Measurements from ENCODE around the gene LOX. TPM values are rescaled to one million over a fixed set of nuclear protein-coding genes. Genes with fewer than 3 reads are reported as not detected.
A peak's percentile ranks its signal among the peaks of the same experiment; 100 is the strongest.

LOX gene
- total RNA-seq, 1 donor from 2014 or later, result 1,150 TPM

GRCh38 chr5:122121479-122122465, 43.7 kb upstream of the LOX start:
- Mint-ChIP-seq H3K9me3 (ENCODE audit: unreplicated experiment) (no peaks in the 10 kb centered on the region), H3K27me3 (ENCODE audit: low read depth, unreplicated experiment) (no peaks in the 10 kb centered on the region), H3K4me3 (ENCODE audit: unreplicated experiment) (no peak overlapping the region), H3K27ac (ENCODE audit: unreplicated experiment) (peak overlapping the region; percentile 1), H3K36me3 (ENCODE audit: low read depth, unreplicated experiment) (no peaks in the 10 kb centered on the region), H3K4me1 (ENCODE audit: low read depth, unreplicated experiment) (peaks cover 26% of the 10 kb centered on the region)
- no peaks in the 10 kb centered on the region for H3K79me2 ChIP-seq (ENCODE audit: insufficient read depth, low read length)
- H3K4me3 ChIP-seq (ENCODE audit: insufficient read depth, low read depth, low read length), result no peak overlapping the region
- H4K20me1 ChIP-seq (ENCODE audit: insufficient read depth, low read length), result no peaks in the 10 kb centered on the region
- peak overlapping the region; percentile 68 for H3K27ac ChIP-seq (ENCODE audit: low read depth, low read length)
- peaks cover 28% of the 10 kb centered on the region for H3K4me1 ChIP-seq (ENCODE audit: insufficient read depth, low read length)
- H3K36me3 ChIP-seq (ENCODE audit: insufficient read depth, low read length), result no peaks in the 10 kb centered on the region
- H3K4me2 ChIP-seq (ENCODE audit: low read length), result peak overlapping the region; percentile 62
- FAIRE-seq (no peak), DNase-seq (ENCODE audit: low read depth) (peak; percentile 84)
- no peaks in the 10 kb centered on the region for H3K27me3 ChIP-seq (ENCODE audit: insufficient read depth, low read length)
- H3K9ac ChIP-seq (ENCODE audit: low read length), result peak overlapping the region; percentile 57
- TF ChIP-seq EZH2 (IDR thresholded peaks at IDR 0.05; ENCODE audit: insufficient read depth, low read length), result no peak
- TF ChIP-seq CTCF (IDR thresholded peaks at IDR 0.05; ENCODE audit: insufficient read depth, low read depth, low read length), result no peak
- no peak overlapping the region for H2AFZ ChIP-seq (ENCODE audit: low read depth, low read length)
- no peaks in the 10 kb centered on the region for H3K9me3 ChIP-seq (ENCODE audit: insufficient read depth, low read depth, low read length)

GRCh38 chr5:122120957-122121356, 42.9 kb upstream of the LOX start:
- Histone ChIP-seq H3K4me3 (ENCODE audit: insufficient read depth, low read depth, low read length) (no peak overlapping the region), H3K4me2 (ENCODE audit: low read length) (no peak overlapping the region), H4K20me1 (ENCODE audit: insufficient read depth, low read length) (no peaks in the 10 kb centered on the region), H3K79me2 (ENCODE audit: insufficient read depth, low read length) (no peaks in the 10 kb centered on the region), H3K36me3 (ENCODE audit: insufficient read depth, low read length) (no peaks in the 10 kb centered on the region), H2AFZ (ENCODE audit: low read depth, low read length) (no peak overlapping the region), H3K9ac (ENCODE audit: low read length) (no peak overlapping the region), H3K27ac (ENCODE audit: low read depth, low read length) (no peak overlapping the region), H3K9me3 (ENCODE audit: insufficient read depth, low read depth, low read length) (no peaks in the 10 kb centered on the region), H3K27me3 (ENCODE audit: insufficient read depth, low read length) (no peaks in the 10 kb centered on the region), H3K4me1 (ENCODE audit: insufficient read depth, low read length) (peaks cover 20% of the 10 kb centered on the region)
- H3K27ac Mint-ChIP-seq (ENCODE audit: unreplicated experiment), result no peak overlapping the region
- H3K4me1 Mint-ChIP-seq (ENCODE audit: low read depth, unreplicated experiment), result peaks cover 21% of the 10 kb centered on the region
- H3K27me3 Mint-ChIP-seq (ENCODE audit: low read depth, unreplicated experiment), result no peaks in the 10 kb centered on the region
- TF ChIP-seq EZH2 (IDR thresholded peaks at IDR 0.05; ENCODE audit: insufficient read depth, low read length), result no peak
- no peak for TF ChIP-seq CTCF (IDR thresholded peaks at IDR 0.05; ENCODE audit: insufficient read depth, low read depth, low read length)
- DNase-seq (ENCODE audit: low read depth) (peak; percentile 22), FAIRE-seq (peak; percentile 43)
- no peak overlapping the region for H3K4me3 Mint-ChIP-seq (ENCODE audit: unreplicated experiment)
- no peaks in the 10 kb centered on the region for H3K9me3 Mint-ChIP-seq (ENCODE audit: unreplicated experiment)
- no peaks in the 10 kb centered on the region for H3K36me3 Mint-ChIP-seq (ENCODE audit: low read depth, unreplicated experiment)

GRCh38 chr5:122120493-122120892, 42.4 kb upstream of the LOX start:
- TF ChIP-seq EZH2 (IDR thresholded peaks at IDR 0.05; ENCODE audit: insufficient read depth, low read length) (no peak), CTCF (IDR thresholded peaks at IDR 0.05; ENCODE audit: insufficient read depth, low read depth, low read length) (no peak)
- Histone ChIP-seq H3K9me3 (ENCODE audit: insufficient read depth, low read depth, low read length) (no peaks in the 10 kb centered on the region), H2AFZ (ENCODE audit: low read depth, low read length) (no peak overlapping the region), H3K9ac (ENCODE audit: low read length) (no peak overlapping the region), H3K4me3 (ENCODE audit: insufficient read depth, low read depth, low read length) (no peak overlapping the region), H3K4me2 (ENCODE audit: low read length) (no peak overlapping the region), H3K4me1 (ENCODE audit: insufficient read depth, low read length) (peaks cover 15% of the 10 kb centered on the region), H3K36me3 (ENCODE audit: insufficient read depth, low read length) (no peaks in the 10 kb centered on the region), H3K27ac (ENCODE audit: low read depth, low read length) (no peak overlapping the region), H3K27me3 (ENCODE audit: insufficient read depth, low read length) (no peaks in the 10 kb centered on the region), H4K20me1 (ENCODE audit: insufficient read depth, low read length) (no peaks in the 10 kb centered on the region), H3K79me2 (ENCODE audit: insufficient read depth, low read length) (no peaks in the 10 kb centered on the region)
- no peaks in the 10 kb centered on the region for H3K9me3 Mint-ChIP-seq (ENCODE audit: unreplicated experiment)
- DNase-seq (ENCODE audit: low read depth) (no peak), FAIRE-seq (no peak)
- H3K27ac Mint-ChIP-seq (ENCODE audit: unreplicated experiment), result no peak overlapping the region
- no peak overlapping the region for H3K4me3 Mint-ChIP-seq (ENCODE audit: unreplicated experiment)
- H3K4me1 Mint-ChIP-seq (ENCODE audit: low read depth, unreplicated experiment), result peaks cover 16% of the 10 kb centered on the region
- no peaks in the 10 kb centered on the region for H3K36me3 Mint-ChIP-seq (ENCODE audit: low read depth, unreplicated experiment)
- no peaks in the 10 kb centered on the region for H3K27me3 Mint-ChIP-seq (ENCODE audit: low read depth, unreplicated experiment)

Measured in astrocyte (in vitro differentiated cells and primary cell).